Neuronal stem cell (in vitro differentiated cells): ENCODE measurements around the gene FAM186B.
"Not testable (repeated sequence)": the region's sequence is repeated elsewhere in the genome, so short reads cannot be mapped to it uniquely, and the experiment has no call there.

ENCODE experiments used
- DNase-seq: peaks from one replicate; pipeline ENCODE4 v3.0.0-alpha.2; 2013; ENCODE audit warnings: low spot score
- H2AFZ ChIP-seq: one replicate; pipeline ENCODE4 v1.6.1; 2013; ENCODE audit warnings: mild to moderate bottlenecking, low read length, inconsistent platforms
- H2AK5ac ChIP-seq: 2 replicates; pipeline ENCODE4 v1.6.1; 2013; ENCODE audit warnings: low read depth, mild to moderate bottlenecking, inconsistent platforms, low read length, moderate library complexity, mixed read lengths
- H2BK120ac ChIP-seq: 2 replicates; pipeline ENCODE4 v1.6.1; 2013; ENCODE audit warnings: low read depth, mild to moderate bottlenecking, inconsistent platforms, low read length, moderate library complexity, mixed read lengths
- H2BK12ac ChIP-seq: one replicate; pipeline ENCODE4 v1.6.1; 2013; ENCODE audit warnings: low read length, inconsistent platforms
- H2BK15ac ChIP-seq: 2 replicates; pipeline ENCODE4 v1.6.1; 2013; ENCODE audit warnings: mild to moderate bottlenecking, low read length, inconsistent platforms, mixed read lengths
- H2BK5ac ChIP-seq: one replicate; pipeline ENCODE4 v1.6.1; 2013; ENCODE audit warnings: inconsistent platforms, mild to moderate bottlenecking, low read length, moderate library complexity
- H3K14ac ChIP-seq: one replicate; pipeline ENCODE4 v1.6.1; 2013; ENCODE audit warnings: low read length, inconsistent platforms
- H3K18ac ChIP-seq: 2 replicates; pipeline ENCODE4 v1.6.1; 2013; ENCODE audit warnings: low read length, inconsistent platforms
- H3K23ac ChIP-seq: 2 replicates; pipeline ENCODE4 v1.6.1; 2013; ENCODE audit warnings: low read depth, mild to moderate bottlenecking, mixed read lengths, low read length, inconsistent platforms; ENCODE audit not compliant: poor library complexity
- H3K27ac ChIP-seq: replicated peaks from 3 replicates; pipeline ENCODE4 v1.5.1; 2013; ENCODE audit warnings: low read length, inconsistent platforms
- H3K27me3 ChIP-seq, 3 experiments: 2 replicates each; pipeline ENCODE4 v1.6.1; 2013; ENCODE audit warnings: low read length in 3 of 3, mild to moderate bottlenecking in 2 of 3, inconsistent platforms in 1 of 3, low read depth in 1 of 3, mixed read lengths in 1 of 3, moderate library complexity in 1 of 3; ENCODE audit not compliant: control insufficient read depth in 3 of 3, insufficient read depth in 3 of 3
- H3K36me3 ChIP-seq, 2 donors: replicated peaks in 1 of 2; 2 replicates each; pipeline ENCODE4 v1.6.1; 2013; ENCODE audit warnings: low read length in 2 of 2; ENCODE audit not compliant: control insufficient read depth in 2 of 2, insufficient read depth in 2 of 2
- H3K4ac ChIP-seq: 2 replicates; pipeline ENCODE4 v1.6.1; 2013; ENCODE audit warnings: inconsistent platforms, mild to moderate bottlenecking, low read length, moderate library complexity
- H3K4me1 ChIP-seq, 2 donors: 1 replicate in 1 of 2; 2 replicates in 1 of 2; pipeline ENCODE4 v1.6.1; 2013; ENCODE audit warnings: low read length in 2 of 2, low read depth in 1 of 2; ENCODE audit not compliant: control insufficient read depth in 2 of 2, insufficient read depth in 1 of 2
- H3K4me2 ChIP-seq: one replicate; pipeline ENCODE4 v1.6.1; 2013; ENCODE audit warnings: mild to moderate bottlenecking, low read length, inconsistent platforms; ENCODE audit not compliant: insufficient read depth, poor library complexity, severe bottlenecking
- H3K4me3 ChIP-seq, 2 donors: 2 replicates each; pipeline ENCODE4 v1.5.1; 2013; ENCODE audit warnings: low read length in 2 of 2, mild to moderate bottlenecking in 2 of 2, inconsistent platforms in 1 of 2, moderate library complexity in 1 of 2
- H3K79me1 ChIP-seq: one replicate; pipeline ENCODE4 v1.6.1; 2013; ENCODE audit warnings: low read depth, mild to moderate bottlenecking, inconsistent platforms, low read length, moderate library complexity
- H3K9ac ChIP-seq: one replicate; pipeline ENCODE4 v1.6.1; 2013; ENCODE audit warnings: mild to moderate bottlenecking, low read depth, low read length, inconsistent platforms; ENCODE audit not compliant: poor library complexity
- H3K9me3 ChIP-seq, 2 donors: replicated peaks in 1 of 2; 2 replicates each; pipeline versions ENCODE3 to v1.6.1; 2013; ENCODE audit warnings: low read length in 2 of 2, mild to moderate bottlenecking in 2 of 2, inconsistent platforms in 1 of 2, low read depth in 1 of 2, mixed read lengths in 1 of 2, moderate library complexity in 1 of 2; ENCODE audit not compliant: control insufficient read depth in 2 of 2, insufficient read depth in 1 of 2
- H4K8ac ChIP-seq: one replicate; pipeline ENCODE4 v1.6.1; 2013; ENCODE audit warnings: low read depth, mild to moderate bottlenecking, inconsistent platforms, low read length, moderate library complexity
- H4K91ac ChIP-seq: one replicate; pipeline ENCODE4 v1.6.1; 2013; ENCODE audit warnings: low read length, low read depth, mild to moderate bottlenecking, inconsistent platforms; ENCODE audit not compliant: poor library complexity
- WGBS, 2 donors: extraction: QIAGEN DNeasy Blood & Tissue Kit; methylation state at CpG; one replicate each; pipeline ENCODE4 v1.1.7; 2013; ENCODE audit warnings: missing lambda C conversion rate in 2 of 2, mixed read lengths in 1 of 2; ENCODE audit not compliant: insufficient read length in 2 of 2, insufficient replicate concordance in 1 of 2; ENCODE audit errors: extremely low coverage in 2 of 2; 5-methylcytosine and 5-hydroxymethylcytosine counted together

Gene FAM186B

GRCh38 chr12:49616533-49617219, 11.2 kb upstream of the FAM186B start:
- H3K14ac ChIP-seq, result no peak overlapping the region
- H4K91ac ChIP-seq, result no peak overlapping the region
- no peak overlapping the region for H2BK5ac ChIP-seq
- no CpG with 5 or more reads among the region's 5 CpGs for WGBS, 2 donors
- H2AK5ac ChIP-seq, result no peak overlapping the region
- H3K4ac ChIP-seq, result no peak overlapping the region
- no peaks in the 10 kb centered on the region for H3K36me3 ChIP-seq
- H3K18ac ChIP-seq, result no peak overlapping the region
- no peak overlapping the region for H2BK12ac ChIP-seq
- no peak overlapping the region for H2BK15ac ChIP-seq
- H3K4me2 ChIP-seq, result no peak overlapping the region
- no peaks in the 10 kb centered on the region for H3K27me3 ChIP-seq
- H3K79me1 ChIP-seq, result no peaks in the 10 kb centered on the region
- no peak overlapping the region for H2AFZ ChIP-seq
- H3K27ac ChIP-seq, result no peak overlapping the region
- H3K4me3 ChIP-seq, result no peak overlapping the region
- no peak overlapping the region for H3K9ac ChIP-seq
- peaks cover 1 to 2% of the 10 kb centered on the region in 2 donors for H3K4me1 ChIP-seq
- no peak overlapping the region for H4K8ac ChIP-seq
- H3K9me3 ChIP-seq, result peaks cover 0 to 3% of the 10 kb centered on the region in 2 donors
- DNase-seq, result no peak
- H3K23ac ChIP-seq, result no peak overlapping the region
- no peak overlapping the region for H2BK120ac ChIP-seq

- no peak overlapping the region for H3K4me3 ChIP-seq
- H3K79me1 ChIP-seq, result no peaks in the 10 kb centered on the region
- H3K27ac ChIP-seq, result no peak overlapping the region
- no peak overlapping the region for H3K18ac ChIP-seq
- H3K27me3 ChIP-seq, result no peaks in the 10 kb centered on the region
- H2AFZ ChIP-seq, result no peak overlapping the region
- H2BK12ac ChIP-seq, result no peak overlapping the region
- H3K4me2 ChIP-seq, result no peak overlapping the region
- no peak overlapping the region for H2AK5ac ChIP-seq
- no CpG with 5 or more reads among the region's 7 CpGs for WGBS, 2 donors
- H4K8ac ChIP-seq, result no peak overlapping the region
- no peak overlapping the region for H2BK120ac ChIP-seq
- no peaks in the 10 kb centered on the region for H3K4me1 ChIP-seq
- H2BK5ac ChIP-seq, result no peak overlapping the region
- H3K9me3 ChIP-seq, result peaks cover 0 to 3% of the 10 kb centered on the region in 2 donors
- H3K14ac ChIP-seq, result no peak overlapping the region
- no peak overlapping the region for H4K91ac ChIP-seq
- no peak for DNase-seq
- H2BK15ac ChIP-seq, result no peak overlapping the region
- H3K23ac ChIP-seq, result no peak overlapping the region
- H3K4ac ChIP-seq, result no peak overlapping the region
- H3K9ac ChIP-seq, result no peak overlapping the region
- no peaks in the 10 kb centered on the region for H3K36me3 ChIP-seq
Observed at GRCh38 chr12:49615725-49616124, 10.3 kb upstream of the FAM186B start.

- no peak overlapping the region for H3K4ac ChIP-seq
Observed at GRCh38 chr12:49612210-49612609, 6.8 kb upstream of the FAM186B start.

GRCh38 chr12:49610785-49611184, 5.3 kb upstream of the FAM186B start:
- H3K4ac ChIP-seq, H3K4me2 ChIP-seq, H3K14ac ChIP-seq, H2BK15ac ChIP-seq, DNase-seq, H3K27me3 ChIP-seq, H2BK12ac ChIP-seq, H3K23ac ChIP-seq, H3K79me1 ChIP-seq, H3K36me3 ChIP-seq, H4K8ac ChIP-seq, H2BK5ac ChIP-seq, H4K91ac ChIP-seq, H2AFZ ChIP-seq, H2AK5ac ChIP-seq, H3K18ac ChIP-seq, H3K9ac ChIP-seq, H3K27ac ChIP-seq, H2BK120ac ChIP-seq, H3K4me3 ChIP-seq, H3K4me1 ChIP-seq: not testable (repeated sequence)
- no CpG with 5 or more reads among the region's 4 CpGs for WGBS, 2 donors
- peaks cover 0 to 13% of the 10 kb centered on the region in 2 donors for H3K9me3 ChIP-seq

More at GRCh38 chr12:49612210-49612609, 6.8 kb upstream of the FAM186B start:
- H2AFZ ChIP-seq, result no peak overlapping the region
- no peak for DNase-seq
- no peak overlapping the region for H3K18ac ChIP-seq
- H4K8ac ChIP-seq, result no peak overlapping the region
- peaks cover 0 to 13% of the 10 kb centered on the region in 2 donors for H3K9me3 ChIP-seq
- no peak overlapping the region for H3K4me3 ChIP-seq
- no peak overlapping the region for H3K9ac ChIP-seq
- H2BK12ac ChIP-seq, result no peak overlapping the region
- no peak overlapping the region for H3K4me2 ChIP-seq
- H3K23ac ChIP-seq, result no peak overlapping the region
- no peak overlapping the region for H2BK15ac ChIP-seq
- no peak overlapping the region for H3K14ac ChIP-seq
- no peak overlapping the region for H3K27ac ChIP-seq
- peaks cover 0 to 2% of the 10 kb centered on the region in 2 donors for H3K4me1 ChIP-seq
- H3K79me1 ChIP-seq, result no peaks in the 10 kb centered on the region
- no peaks in the 10 kb centered on the region for H3K27me3 ChIP-seq
- no peak overlapping the region for H2BK120ac ChIP-seq
- H3K36me3 ChIP-seq, result no peaks in the 10 kb centered on the region
- H4K91ac ChIP-seq, result no peak overlapping the region
- no peak overlapping the region for H2BK5ac ChIP-seq
- H2AK5ac ChIP-seq, result no peak overlapping the region
